A549 (cell line): ENCODE measurements around the gene RBM26.

Experiments
- TFCP2L1 ChIP-seq: fragments of 250-450 bp; sonication (Bioruptor Pico); IDR thresholded peaks from 2 replicates; pipeline ENCODE4 v1.5.0; 2021; ENCODE audit warnings: mild to moderate bottlenecking
- TF ChIP-seq, protein P1 (sequence below): fragments of 450-650 bp; IDR thresholded peaks from 2 replicates; pipeline ENCODE4 v1.6.1; 2014; ENCODE audit warnings: antibody characterized with exemption
- TF ChIP-seq, protein P2 (sequence below): fragments of >200 bp; sonication (Bioruptor Twin); formaldehyde crosslinking; IDR thresholded peaks from 3 replicates; pipeline ENCODE4 v1.5.1; 2016

DNA sequence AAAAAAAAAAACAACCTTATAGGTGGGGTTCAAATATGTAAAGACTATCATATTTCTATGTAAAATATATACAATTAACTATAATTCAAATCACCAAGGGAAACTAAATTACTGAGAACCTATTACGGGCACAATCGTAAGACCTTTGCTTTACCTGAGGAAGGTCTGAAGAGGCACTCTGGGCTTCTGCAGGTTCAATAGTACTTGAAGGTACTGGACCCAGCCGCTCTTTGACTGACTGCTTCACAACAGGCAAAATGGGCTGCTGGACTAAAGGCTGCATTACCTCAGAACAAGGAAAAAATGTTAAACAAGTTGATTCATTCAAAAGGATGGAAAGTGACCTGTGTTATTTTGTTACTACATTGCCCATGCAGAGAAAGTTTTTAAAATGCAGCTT, 51.8 kb downstream of the RBM26 start:
- TF ChIP-seq, protein P1, sequence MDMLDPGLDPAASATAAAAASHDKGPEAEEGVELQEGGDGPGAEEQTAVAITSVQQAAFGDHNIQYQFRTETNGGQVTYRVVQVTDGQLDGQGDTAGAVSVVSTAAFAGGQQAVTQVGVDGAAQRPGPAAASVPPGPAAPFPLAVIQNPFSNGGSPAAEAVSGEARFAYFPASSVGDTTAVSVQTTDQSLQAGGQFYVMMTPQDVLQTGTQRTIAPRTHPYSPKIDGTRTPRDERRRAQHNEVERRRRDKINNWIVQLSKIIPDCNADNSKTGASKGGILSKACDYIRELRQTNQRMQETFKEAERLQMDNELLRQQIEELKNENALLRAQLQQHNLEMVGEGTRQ = no peak
- no peak for TF ChIP-seq TFCP2L1 (CRISPR knock-in tag)
- TF ChIP-seq, protein P2, sequence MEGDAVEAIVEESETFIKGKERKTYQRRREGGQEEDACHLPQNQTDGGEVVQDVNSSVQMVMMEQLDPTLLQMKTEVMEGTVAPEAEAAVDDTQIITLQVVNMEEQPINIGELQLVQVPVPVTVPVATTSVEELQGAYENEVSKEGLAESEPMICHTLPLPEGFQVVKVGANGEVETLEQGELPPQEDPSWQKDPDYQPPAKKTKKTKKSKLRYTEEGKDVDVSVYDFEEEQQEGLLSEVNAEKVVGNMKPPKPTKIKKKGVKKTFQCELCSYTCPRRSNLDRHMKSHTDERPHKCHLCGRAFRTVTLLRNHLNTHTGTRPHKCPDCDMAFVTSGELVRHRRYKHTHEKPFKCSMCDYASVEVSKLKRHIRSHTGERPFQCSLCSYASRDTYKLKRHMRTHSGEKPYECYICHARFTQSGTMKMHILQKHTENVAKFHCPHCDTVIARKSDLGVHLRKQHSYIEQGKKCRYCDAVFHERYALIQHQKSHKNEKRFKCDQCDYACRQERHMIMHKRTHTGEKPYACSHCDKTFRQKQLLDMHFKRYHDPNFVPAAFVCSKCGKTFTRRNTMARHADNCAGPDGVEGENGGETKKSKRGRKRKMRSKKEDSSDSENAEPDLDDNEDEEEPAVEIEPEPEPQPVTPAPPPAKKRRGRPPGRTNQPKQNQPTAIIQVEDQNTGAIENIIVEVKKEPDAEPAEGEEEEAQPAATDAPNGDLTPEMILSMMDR = no peak
